SU-DHL-6 (cell line): ENCODE measurements around the gene ZMIZ1.

Experiments
- H2AFZ ChIP-seq: fragments of 200-600 bp; sonication (generic); 2 replicates; pipeline ENCODE4 v1.6.1; 2014; ENCODE audit warnings: low read depth, mild to moderate bottlenecking, moderate library complexity, mixed read lengths, antibody characterized with exemption, low read length; ENCODE audit not compliant: severe bottlenecking
- H3F3A ChIP-seq: fragments of 200-600 bp; shearing (Covaris generic); 2 replicates; pipeline ENCODE4 v1.6.0; 2016; ENCODE audit warnings: antibody characterized with exemption, mild to moderate bottlenecking; ENCODE audit not compliant: insufficient read depth
- H3K27ac ChIP-seq: fragments of 200-600 bp; sonication (generic); 2 replicates; pipeline ENCODE4 v1.5.1; 2016; ENCODE audit warnings: low read depth, mild to moderate bottlenecking, low read length, moderate library complexity, mixed read lengths
- H3K27me3 ChIP-seq: fragments of 200-600 bp; sonication (generic), shearing (Covaris generic); 2 replicates; pipeline ENCODE4 v1.6.0; 2014; ENCODE audit warnings: mild to moderate bottlenecking, low read length
- H3K36me3 ChIP-seq: fragments of 200-600 bp; sonication (generic); 2 replicates; pipeline ENCODE4 v1.6.1; 2014; ENCODE audit warnings: mild to moderate bottlenecking, low read length, mixed read lengths
- H3K4me2 ChIP-seq: fragments of 300-600, 200-600 bp; shearing (Covaris generic), sonication (generic); 2 replicates; pipeline ENCODE4 v1.6.0; 2014; ENCODE audit warnings: low read length, low read depth, mild to moderate bottlenecking; ENCODE audit not compliant: poor library complexity, severe bottlenecking
- H3K4me3 ChIP-seq: fragments of 200-600 bp; sonication (generic); 2 replicates; pipeline ENCODE4 v1.5.1; 2014; ENCODE audit warnings: antibody characterized with exemption, low read length, mild to moderate bottlenecking, mixed read lengths; ENCODE audit not compliant: insufficient read depth, poor library complexity, severe bottlenecking
- H3K79me2 ChIP-seq: fragments of 200-600 bp; sonication (generic); 2 replicates; pipeline ENCODE4 v1.6.1; 2014; ENCODE audit warnings: mild to moderate bottlenecking, low read length, moderate library complexity; ENCODE audit not compliant: insufficient read depth
- H3K9ac ChIP-seq: fragments of 200-600 bp; sonication (generic); 2 replicates; pipeline ENCODE4 v1.7.0; 2014; ENCODE audit warnings: mild to moderate bottlenecking, low read length
- H3K9me2 ChIP-seq: fragments of 200-600 bp; sonication (generic); replicated peaks from 2 replicates; pipeline ENCODE4 v1.6.1; 2014; ENCODE audit warnings: low read length; ENCODE audit not compliant: insufficient read depth
- H3K9me3 ChIP-seq: fragments of 200-600 bp; sonication (generic); 2 replicates; pipeline ENCODE4 v1.6.1; 2014; ENCODE audit warnings: low read length, mixed read lengths; ENCODE audit not compliant: insufficient read depth
- H4K20me1 ChIP-seq: fragments of 200-600 bp; sonication (generic); 2 replicates; pipeline ENCODE4 v1.6.1; 2014; ENCODE audit warnings: low read depth, mild to moderate bottlenecking, antibody characterized with exemption, low read length, moderate library complexity, mixed read lengths
- CTCF ChIP-seq: fragments of 200-600 bp; sonication (generic); IDR thresholded peaks from one replicate; pipeline ENCODE4 v1.5.1; 2017; ENCODE audit warnings: antibody characterized with exemption, mild to moderate bottlenecking, low read length, moderate library complexity; ENCODE audit not compliant: insufficient read depth, poor library complexity, severe bottlenecking
- EZH2phosphoT487 ChIP-seq: fragments of 200-600 bp; sonication (generic), shearing (Covaris generic); conservative IDR thresholded peaks from 2 replicates; pipeline ENCODE4 v1.6.1; 2018; ENCODE audit warnings: mild to moderate bottlenecking, antibody characterized with exemption, low read length, moderate library complexity, mixed read lengths

The ZMIZ1 gene

GRCh38 chr10:79092292-79092896 lies 23.6 kb downstream of the ZMIZ1 start:
- Histone ChIP-seq H3K27ac (no peak overlapping the region), H2AFZ (no peak overlapping the region), H3K9me2 (no peaks in the 10 kb centered on the region), H3K79me2 (no peaks in the 10 kb centered on the region), H3K4me2 (no peak overlapping the region), H3K36me3 (no peaks in the 10 kb centered on the region), H3K4me3 (no peak overlapping the region), H3F3A (no peaks in the 10 kb centered on the region), H3K9ac (no peak overlapping the region), H4K20me1 (no peaks in the 10 kb centered on the region), H3K27me3 (no peaks in the 10 kb centered on the region), H3K9me3 (no peaks in the 10 kb centered on the region)
- TF ChIP-seq CTCF: no peak
- TF ChIP-seq EZH2phosphoT487: no peak

- no peak overlapping the region for H3K4me2 ChIP-seq
- no peaks in the 10 kb centered on the region for H3K79me2 ChIP-seq
- TF ChIP-seq EZH2phosphoT487 (no peak), CTCF (no peak)
- H3K9ac ChIP-seq: no peak overlapping the region
- H3K4me3 ChIP-seq: no peak overlapping the region
- H4K20me1 ChIP-seq: no peaks in the 10 kb centered on the region
- no peaks in the 10 kb centered on the region for H3F3A ChIP-seq
- H3K27ac ChIP-seq: no peak overlapping the region
- no peak overlapping the region for H2AFZ ChIP-seq
- no peaks in the 10 kb centered on the region for H3K27me3 ChIP-seq
- no peaks in the 10 kb centered on the region for H3K9me2 ChIP-seq
- no peaks in the 10 kb centered on the region for H3K36me3 ChIP-seq
- H3K9me3 ChIP-seq: no peaks in the 10 kb centered on the region
These were observed 25.1 kb downstream of the ZMIZ1 start for GRCh38 chr10:79093658-79094411.

- Histone ChIP-seq H3K27me3 (no peaks in the 10 kb centered on the region), H2AFZ (no peak overlapping the region), H3K9ac (no peak overlapping the region), H3K27ac (no peak overlapping the region), H3F3A (no peaks in the 10 kb centered on the region), H3K4me2 (no peak overlapping the region), H3K36me3 (no peaks in the 10 kb centered on the region), H3K9me3 (no peaks in the 10 kb centered on the region), H3K79me2 (no peaks in the 10 kb centered on the region), H3K9me2 (no peaks in the 10 kb centered on the region), H4K20me1 (no peaks in the 10 kb centered on the region), H3K4me3 (no peak overlapping the region)
- TF ChIP-seq CTCF (no peak), EZH2phosphoT487 (no peak)
These were observed 25.8 kb downstream of the ZMIZ1 start for GRCh38 chr10:79094412-79095175.
